Fibroblast of skin of right quadriceps (primary cell): ENCODE data around the gene TPSB2.
"Not testable (repeated sequence)": the region's sequence is repeated elsewhere in the genome, so short reads cannot be mapped to it uniquely, and the experiment has no call there.

Source experiments
- DNase-seq: peaks from one replicate; pipeline ENCODE4 v3.0.0-alpha.2; 2013

The TPSB2 gene

GRCh38 chr16:1261131-1261892, 31.3 kb upstream of the TPSB2 start:
- DNase-seq, result no peak

DNA sequence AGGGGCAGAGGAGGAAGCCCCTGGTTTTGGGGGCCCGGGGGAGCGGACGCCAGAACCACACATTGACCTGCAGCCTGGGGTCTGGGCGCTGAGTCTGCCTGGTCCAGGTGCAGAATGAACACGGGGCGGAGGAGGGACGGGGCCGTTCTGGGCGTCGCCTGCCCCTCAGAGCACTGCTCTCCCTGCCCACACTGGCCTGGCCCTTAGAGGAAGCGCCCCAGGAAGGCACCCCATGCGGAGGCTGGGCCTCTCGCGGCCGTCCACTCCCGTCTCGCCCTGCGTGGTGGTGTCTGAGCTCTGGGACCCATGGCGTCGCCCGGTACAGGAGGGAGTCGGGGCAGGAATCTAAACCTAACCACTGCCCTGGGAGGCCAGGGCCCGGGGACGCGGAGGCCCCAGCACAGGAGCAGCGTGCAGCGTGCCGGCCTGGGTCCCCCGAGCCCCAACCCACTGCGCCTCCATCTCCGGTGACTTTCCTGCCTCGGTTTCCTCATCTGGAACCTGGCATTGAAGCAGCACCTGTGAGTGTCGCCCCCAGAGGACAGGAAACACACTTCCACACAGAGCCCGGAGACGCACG, 30.2 kb upstream of the TPSB2 start:
- DNase-seq, result no peak

GRCh38 chr16:1259760-1260068, 29.7 kb upstream of the TPSB2 start:
- no peak for DNase-seq

DNA sequence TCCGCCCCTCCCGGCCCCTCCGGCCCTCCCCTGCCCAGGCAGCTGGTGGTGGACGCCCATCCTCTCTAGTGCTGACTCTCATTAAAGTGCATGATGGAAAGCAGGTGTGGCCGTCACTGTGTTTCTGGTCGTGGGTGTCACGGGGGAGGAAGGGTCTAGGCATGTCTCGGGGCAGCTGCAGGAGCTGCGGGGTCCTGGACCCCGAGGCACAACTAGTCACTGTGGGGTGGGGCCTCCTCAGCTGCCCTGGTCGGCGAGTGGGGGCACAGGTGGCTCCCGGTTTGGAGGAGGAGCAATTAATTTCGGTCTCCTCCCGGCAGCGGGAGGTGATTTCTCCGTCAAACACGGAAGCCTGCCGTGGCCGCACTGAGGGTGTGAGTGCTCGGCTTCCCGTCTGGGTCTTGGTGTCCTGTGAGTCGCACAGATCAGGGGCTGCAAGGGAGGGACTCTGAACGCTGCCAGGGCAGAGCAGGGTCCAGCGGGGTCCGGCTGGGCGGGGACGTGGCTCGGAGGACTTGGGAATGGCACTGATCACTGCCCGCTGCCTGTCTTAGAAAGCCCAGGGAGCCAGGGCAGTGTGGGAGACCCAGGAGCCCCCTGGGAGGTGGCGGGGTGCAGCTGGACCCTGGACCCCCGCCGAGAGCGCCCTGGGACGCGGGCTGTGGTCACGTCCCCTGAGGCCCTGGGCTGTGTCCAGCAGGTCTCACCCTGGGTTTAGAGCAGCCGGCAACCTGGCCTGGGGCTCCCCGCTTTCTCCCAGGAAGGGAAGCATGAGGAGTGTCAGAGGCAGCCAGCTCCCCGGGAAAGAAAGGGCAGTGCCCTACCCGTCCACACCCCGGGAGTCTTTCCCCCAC, 29.1 kb upstream of the TPSB2 start:
- no peak for DNase-seq

DNA sequence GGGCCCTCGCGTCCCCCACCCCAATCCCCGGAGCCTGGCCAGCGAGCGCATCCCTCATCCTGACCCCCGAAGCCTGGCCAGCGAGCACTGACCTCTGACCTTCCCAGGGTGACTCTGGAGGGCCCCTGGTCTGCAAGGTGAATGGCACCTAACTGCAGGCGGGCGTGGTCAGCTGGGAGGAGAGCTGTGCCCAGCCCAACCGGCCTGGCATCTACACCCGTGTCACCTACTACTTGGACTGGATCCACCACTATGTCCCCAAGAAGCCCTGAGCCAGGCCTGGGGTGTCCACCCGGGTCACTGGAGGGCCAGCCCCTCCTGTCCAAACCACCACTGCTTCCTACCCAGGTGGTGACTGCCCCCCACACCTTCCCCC, 28.2 kb upstream of the TPSB2 start:
- no peak for DNase-seq

- no peak for DNase-seq
Observed at GRCh38 chr16:1257561-1258224, 27.7 kb upstream of the TPSB2 start.

- no peak for DNase-seq
Observed at GRCh38 chr16:1256874-1257322, 26.9 kb upstream of the TPSB2 start.

DNA sequence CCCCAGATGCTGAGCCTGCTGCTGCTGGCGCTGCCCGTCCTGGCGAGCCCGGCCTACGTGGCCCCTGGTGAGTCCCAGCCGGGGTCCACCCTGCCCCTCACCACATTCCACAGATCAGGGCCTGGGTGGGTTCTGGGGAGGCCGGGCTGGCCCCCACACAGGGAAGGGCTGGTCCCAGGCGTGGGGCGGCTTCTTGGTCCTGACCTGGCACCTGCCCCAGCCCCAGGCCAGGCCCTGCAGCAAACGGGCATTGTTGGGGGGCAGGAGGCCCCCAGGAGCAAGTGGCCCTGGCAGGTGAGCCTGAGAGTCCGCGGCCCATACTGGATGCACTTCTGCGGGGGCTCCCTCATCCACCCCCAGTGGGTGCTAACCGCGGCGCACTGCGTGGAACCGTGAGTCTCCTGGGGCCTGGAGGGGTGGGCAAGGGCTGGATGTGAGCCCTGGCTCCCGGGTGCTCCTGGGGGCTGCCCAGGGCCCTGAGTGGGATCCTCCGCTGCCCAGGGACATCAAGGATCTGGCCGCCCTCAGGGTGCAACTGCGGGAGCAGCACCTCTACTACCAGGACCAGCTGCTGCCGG, 26.4 kb upstream of the TPSB2 start:
- not testable (repeated sequence) for DNase-seq

- not testable (repeated sequence) for DNase-seq
Observed at GRCh38 chr16:1255276-1256122, 25.5 kb upstream of the TPSB2 start, which contains the start of gene TPSD1. TPSD1 (plus strand) TSS chr16:1256069; CDS start chr16:1256281, 212 bp downstream.

DNA sequence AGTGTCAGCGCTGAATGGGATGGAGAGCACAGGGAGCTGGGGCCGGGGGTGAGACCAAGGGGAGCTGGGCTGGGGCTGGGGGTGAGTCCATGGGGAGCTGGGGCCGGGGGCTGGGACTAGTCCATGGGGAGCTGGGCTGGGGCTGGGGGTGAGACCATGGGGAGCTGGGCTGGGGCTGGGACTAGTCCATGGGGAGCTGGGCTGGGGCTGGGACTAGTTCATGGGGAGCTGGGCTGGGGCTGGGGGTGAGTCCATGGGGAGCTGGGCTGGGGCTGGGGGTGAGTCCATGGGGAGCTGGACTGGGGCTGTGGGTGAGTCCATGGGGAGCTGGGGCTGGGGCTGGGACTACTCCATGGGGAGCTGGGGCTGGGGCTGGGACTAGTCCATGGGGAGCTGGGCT, 24.8 kb upstream of the TPSB2 start:
- DNase-seq, result not testable (repeated sequence)

GRCh38 chr16:1253701-1254364, 23.8 kb upstream of the TPSB2 start:
- not testable (repeated sequence) for DNase-seq

DNA sequence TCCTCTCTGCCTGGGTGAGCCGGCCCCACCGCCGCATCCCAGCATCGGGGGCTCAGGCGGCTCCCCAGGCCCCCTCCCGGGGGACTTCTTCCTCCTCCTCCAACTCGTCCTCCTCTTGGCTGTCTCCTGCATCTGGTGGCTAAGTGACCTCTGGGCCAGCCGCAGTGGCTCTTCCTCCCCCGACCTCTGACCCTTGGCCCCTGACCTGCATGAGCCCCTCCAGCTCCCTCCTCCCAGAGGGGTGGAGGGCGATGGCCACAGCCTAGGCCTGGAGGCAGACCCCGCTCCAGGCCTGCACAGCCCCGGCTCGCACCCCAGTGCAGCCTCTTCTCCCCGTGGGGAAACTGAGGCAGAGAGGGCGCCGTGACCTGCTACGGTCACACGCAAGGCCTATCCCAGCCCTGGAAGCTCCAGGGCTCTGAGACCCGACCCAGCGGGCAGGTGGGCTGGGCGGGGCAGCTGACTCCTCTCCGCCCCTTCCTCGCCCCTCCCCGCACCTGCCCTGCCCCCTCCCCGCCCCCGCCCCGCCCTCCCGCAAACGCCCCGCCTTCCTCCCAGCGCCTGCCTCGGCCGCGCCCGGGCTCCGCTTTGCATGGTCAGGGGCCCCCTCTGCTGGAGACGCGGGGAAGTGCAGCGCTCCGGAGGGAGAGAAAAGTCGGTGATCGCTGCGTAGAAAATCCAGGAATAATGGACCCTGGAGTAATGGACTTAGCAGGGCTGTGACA, 19.2 kb upstream of the TPSB2 start:
- DNase-seq, result not testable (repeated sequence)

- not testable (repeated sequence) for DNase-seq
Observed at GRCh38 chr16:1247903-1248537, 18.0 kb upstream of the TPSB2 start.

DNA sequence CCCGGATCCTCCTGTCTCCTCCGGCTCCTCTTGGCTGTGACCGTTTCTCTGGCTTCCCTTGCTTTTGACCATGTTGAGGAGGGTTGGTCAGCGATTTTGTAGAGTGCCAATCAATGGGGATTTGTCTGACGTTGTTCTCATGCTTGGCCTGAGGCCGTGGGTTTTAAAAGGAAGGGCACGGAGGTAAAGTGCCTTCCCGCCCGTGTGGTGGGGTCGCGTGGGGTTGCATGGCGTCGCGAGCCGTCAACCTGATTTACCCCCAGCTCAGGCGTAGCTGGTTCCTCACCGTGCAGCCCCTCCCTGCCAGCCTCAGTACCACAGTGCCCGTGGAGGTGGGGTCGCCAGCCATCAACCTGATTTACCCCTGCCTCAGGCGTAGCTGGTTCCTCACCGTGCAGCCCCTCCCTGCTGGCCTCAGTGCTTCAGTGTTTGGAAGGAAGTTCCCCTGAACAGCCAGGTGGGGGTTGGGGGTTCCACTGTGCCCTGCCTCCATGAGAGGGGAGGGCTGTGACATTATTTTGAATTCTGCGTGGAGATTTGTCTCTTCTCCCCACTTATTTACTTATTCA, 15.6 kb upstream of the TPSB2 start:
- DNase-seq, result no peak

DNA sequence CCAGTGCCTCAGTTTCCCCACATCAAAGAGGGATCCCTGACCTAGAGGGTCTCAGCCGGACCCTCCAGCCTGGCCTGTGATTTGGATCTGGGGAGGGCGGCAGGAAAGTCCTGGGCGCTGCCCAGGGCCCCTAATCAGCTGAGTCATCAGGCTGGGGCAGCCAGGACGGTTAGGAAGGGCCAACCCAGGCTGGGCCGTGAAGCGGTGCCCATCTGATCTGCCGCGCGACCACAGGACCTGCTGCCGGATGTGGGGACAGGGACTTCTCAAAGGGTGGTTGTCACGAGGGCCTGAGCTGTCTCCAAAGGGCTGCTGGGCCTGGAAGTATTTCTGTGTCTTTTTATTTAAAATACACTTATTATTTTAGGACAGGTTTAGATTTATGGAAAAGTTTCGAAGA, 14.9 kb upstream of the TPSB2 start:
- no peak for DNase-seq

GRCh38 chr16:1243907-1244850, 14.2 kb upstream of the TPSB2 start:
- not testable (repeated sequence) for DNase-seq

DNA sequence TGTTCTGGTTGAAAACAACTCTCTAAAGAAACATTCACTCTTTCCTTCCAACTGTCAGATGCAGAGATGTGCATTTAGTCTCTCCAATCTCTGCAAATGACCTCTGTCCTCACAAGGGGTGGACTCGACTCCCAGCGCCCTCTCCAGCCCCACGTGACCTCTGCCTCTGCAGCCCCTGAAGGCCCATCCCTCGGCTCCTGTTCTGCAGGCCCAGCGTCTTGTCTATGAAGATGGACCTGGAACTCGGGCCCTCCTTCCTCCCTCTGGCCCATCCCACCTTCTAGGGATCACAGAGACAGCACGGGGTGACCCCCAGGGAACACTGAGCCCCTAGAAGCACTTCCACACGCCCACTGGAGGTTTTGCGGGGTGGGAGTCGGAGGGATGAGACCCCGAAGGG, 13.4 kb upstream of the TPSB2 start:
- DNase-seq, result not testable (repeated sequence)

DNA sequence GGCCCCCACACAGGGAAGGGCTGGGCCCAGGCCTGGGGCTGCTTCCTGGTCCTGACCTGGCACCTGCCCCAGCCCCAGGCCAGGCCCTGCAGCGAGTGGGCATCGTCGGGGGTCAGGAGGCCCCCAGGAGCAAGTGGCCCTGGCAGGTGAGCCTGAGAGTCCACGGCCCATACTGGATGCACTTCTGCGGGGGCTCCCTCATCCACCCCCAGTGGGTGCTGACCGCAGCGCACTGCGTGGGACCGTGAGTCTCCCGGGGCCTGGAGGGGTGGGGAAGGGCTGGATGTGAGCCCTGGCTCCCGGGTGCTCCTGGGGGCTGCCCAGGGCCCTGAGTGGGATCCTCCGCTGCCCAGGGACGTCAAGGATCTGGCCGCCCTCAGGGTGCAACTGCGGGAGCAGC, 11.1 kb upstream of the TPSB2 start:
- not testable (repeated sequence) for DNase-seq
